Upper lobe of left lung (tissue), 4 donors: ENCODE data around the gene SIGLEC1.

ENCODE experiments used
- CTCF ChIP-seq, 6 experiments: fragments of 450-650 bp in 4 of 6; fragments of 200-600 bp in 2 of 6; sonication (generic) in 2 of 6; IDR thresholded peaks; one replicate each; pipeline ENCODE4 v1.5.1; 2016 to 2019; ENCODE audit warnings: antibody characterized with exemption in 6 of 6
- POLR2A ChIP-seq, 4 donors: fragments of 450-650 bp; IDR thresholded peaks; one replicate each; pipeline ENCODE4 v1.5.1; 2016 to 2017; ENCODE audit warnings: antibody characterized with exemption in 4 of 4, mild to moderate bottlenecking in 2 of 4

- TF ChIP-seq POLR2A (IDR thresholded peaks at IDR 0.05) (no peak), CTCF (IDR thresholded peaks at IDR 0.05) (no peak)
These were observed 17.0 kb upstream of the SIGLEC1 start for GRCh38 chr20:3729378-3729777.
